Loucy (cell line): ENCODE data around the gene TDRD12.

Experiments used
- EZH2phosphoT487 ChIP-seq: fragments of 200-600 bp; IDR thresholded peaks from 2 replicates; pipeline ENCODE4 v1.6.1; 2018; ENCODE audit warnings: antibody characterized with exemption, mild to moderate bottlenecking, moderate library complexity, borderline replicate concordance
- TF ChIP-seq, protein P1 (sequence below): fragments of 200-600 bp; sonication (generic); conservative IDR thresholded peaks from 2 replicates; pipeline ENCODE4 v1.5.1; 2014; ENCODE audit warnings: mild to moderate bottlenecking, antibody characterized with exemption, low read length

DNA sequence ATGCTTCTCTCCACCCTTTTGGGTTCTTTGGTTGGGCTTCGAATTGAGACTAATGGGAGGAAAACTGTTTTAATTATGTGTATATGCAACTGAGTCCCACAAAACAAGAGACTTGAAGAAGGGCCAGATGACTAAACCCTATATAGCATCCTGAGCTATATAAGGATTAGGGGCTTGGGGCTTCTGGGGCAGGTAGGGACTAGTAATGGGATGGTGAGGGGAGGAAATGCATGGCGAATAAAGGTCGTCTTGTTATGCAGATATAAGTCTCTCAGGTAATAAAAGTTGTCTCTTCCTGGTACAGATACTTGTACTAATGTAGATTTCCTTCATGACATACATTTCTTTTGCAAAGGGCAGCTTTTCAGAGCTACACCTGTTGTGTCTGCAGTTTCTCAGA, 152.8 kb downstream of the TDRD12 start:
- TF ChIP-seq, protein P1, sequence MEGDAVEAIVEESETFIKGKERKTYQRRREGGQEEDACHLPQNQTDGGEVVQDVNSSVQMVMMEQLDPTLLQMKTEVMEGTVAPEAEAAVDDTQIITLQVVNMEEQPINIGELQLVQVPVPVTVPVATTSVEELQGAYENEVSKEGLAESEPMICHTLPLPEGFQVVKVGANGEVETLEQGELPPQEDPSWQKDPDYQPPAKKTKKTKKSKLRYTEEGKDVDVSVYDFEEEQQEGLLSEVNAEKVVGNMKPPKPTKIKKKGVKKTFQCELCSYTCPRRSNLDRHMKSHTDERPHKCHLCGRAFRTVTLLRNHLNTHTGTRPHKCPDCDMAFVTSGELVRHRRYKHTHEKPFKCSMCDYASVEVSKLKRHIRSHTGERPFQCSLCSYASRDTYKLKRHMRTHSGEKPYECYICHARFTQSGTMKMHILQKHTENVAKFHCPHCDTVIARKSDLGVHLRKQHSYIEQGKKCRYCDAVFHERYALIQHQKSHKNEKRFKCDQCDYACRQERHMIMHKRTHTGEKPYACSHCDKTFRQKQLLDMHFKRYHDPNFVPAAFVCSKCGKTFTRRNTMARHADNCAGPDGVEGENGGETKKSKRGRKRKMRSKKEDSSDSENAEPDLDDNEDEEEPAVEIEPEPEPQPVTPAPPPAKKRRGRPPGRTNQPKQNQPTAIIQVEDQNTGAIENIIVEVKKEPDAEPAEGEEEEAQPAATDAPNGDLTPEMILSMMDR: no peak
- no peak for TF ChIP-seq EZH2phosphoT487
